Peyer's patch (tissue), 4 donors: ENCODE measurements around the gene TRIM61.

Experiments used
- CTCF ChIP-seq, 6 experiments: fragments of 450-650 bp in 4 of 6; fragments of 200-600 bp in 2 of 6; sonication (generic) in 1 of 6; IDR thresholded peaks; one replicate each; pipeline ENCODE4 v1.5.1; 2017 to 2019; ENCODE audit warnings: antibody characterized with exemption in 6 of 6, mild to moderate bottlenecking in 3 of 6, moderate library complexity in 1 of 6
- POLR2A ChIP-seq, 2 donors: fragments of 450-650 bp; IDR thresholded peaks; one replicate each; pipeline ENCODE4 v1.5.1; 2017; ENCODE audit warnings: antibody characterized with exemption in 2 of 2, mild to moderate bottlenecking in 2 of 2, moderate library complexity in 2 of 2

GRCh38 chr4:164931551-164932324, 45.7 kb downstream of the TRIM61 start:
- TF ChIP-seq CTCF (IDR thresholded peaks at IDR 0.05), result no peak
- TF ChIP-seq POLR2A (IDR thresholded peaks at IDR 0.05), result no peak
